GM21717 (cell line): ENCODE measurements around the gene ZNG1E.
"Not testable (repeated sequence)": the region's sequence is repeated elsewhere in the genome, so short reads cannot be mapped to it uniquely, and the experiment has no call there.

ENCODE experiments used
- ATAC-seq: cut with Tn5 transposase; IDR thresholded peaks from one replicate; pipeline ENCODE4 v1.9.1; 2021; ENCODE audit warnings: mild to moderate bottlenecking, moderate library complexity; ENCODE audit not compliant: unreplicated experiment

Gene ZNG1E

DNA sequence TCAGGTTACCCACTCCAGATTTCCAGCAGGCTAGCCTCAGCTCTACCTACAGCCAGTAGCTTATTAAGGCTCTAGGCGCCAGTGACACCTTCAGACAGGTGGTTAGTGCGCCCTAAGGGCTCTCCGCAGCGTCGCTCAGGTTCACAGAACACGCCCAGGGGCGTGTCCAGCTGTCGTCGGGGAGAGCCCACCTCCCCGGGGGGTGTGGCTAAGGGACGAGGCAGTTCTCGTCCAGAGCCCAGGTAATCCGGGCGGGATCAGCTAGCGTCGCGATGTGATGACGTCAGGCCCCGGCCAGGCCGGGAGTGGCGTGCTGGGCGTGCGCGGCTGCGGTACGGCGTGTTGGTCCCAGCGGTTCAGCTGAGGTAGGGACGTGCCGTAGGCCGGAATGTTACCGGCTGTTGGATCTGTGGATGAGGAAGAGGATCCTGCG, at the start of gene ZNG1E:
Gene ZNG1E, plus strand, starts transcription at position 340 of the 433 bp plus-strand sequence. Its CDS starts 49 bp downstream, at position 389.
- not testable (repeated sequence) for ATAC-seq

- not testable (repeated sequence) for ATAC-seq
Observed at GRCh38 chr9:65673579-65673978, 2.1 kb upstream of the ZNG1E start.

GRCh38 chr9:65675018-65675417, 710 bp upstream of the ZNG1E start:
- ATAC-seq: not testable (repeated sequence)

DNA sequence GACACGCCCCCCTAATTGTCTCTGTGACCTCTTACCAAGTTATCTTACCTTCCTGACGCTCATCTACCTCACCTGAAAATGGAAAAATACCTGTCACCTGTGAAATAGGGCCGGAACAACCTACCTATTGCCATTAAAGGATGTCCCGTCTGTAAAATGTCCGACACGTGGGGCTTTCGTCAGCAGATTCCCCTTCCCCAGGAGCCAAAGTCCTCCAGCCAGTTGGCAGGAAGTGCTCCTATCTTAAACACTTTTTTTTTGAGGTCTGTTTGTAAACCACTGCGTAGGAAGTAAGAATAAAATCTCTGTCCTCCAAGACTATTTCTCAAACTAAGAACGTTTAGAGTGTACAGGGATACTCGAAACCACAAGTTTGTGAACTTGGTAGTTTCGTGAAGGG, 661 bp downstream of the ZNG1E start:
- not testable (repeated sequence) for ATAC-seq

GRCh38 chr9:65678533-65678932, 2.8 kb downstream of the ZNG1E start:
- ATAC-seq: not testable (repeated sequence)

- ATAC-seq: not testable (repeated sequence)
Observed at GRCh38 chr9:65703550-65703949, 27.8 kb downstream of the ZNG1E start.

DNA sequence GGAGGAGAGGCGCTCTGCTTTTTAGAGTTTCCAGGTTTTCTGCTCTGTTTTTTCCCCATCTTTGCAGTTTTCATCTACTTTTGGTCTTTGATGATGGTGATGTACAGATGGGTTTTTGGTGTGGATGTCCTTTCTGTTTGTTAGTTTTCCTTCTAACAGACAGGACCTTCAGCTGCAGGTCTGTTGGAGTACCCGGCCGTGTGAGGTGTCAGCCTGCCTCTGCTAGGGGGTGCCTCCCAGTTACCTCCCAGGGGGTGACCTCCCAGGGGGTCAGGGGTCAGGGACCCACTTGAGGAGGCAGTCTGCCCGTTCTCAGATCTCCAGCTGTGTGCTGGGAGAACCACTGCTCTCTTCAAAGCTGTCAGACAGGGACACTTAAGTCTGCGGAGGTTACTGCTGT, 38.7 kb downstream of the ZNG1E start:
- not testable (repeated sequence) for ATAC-seq

DNA sequence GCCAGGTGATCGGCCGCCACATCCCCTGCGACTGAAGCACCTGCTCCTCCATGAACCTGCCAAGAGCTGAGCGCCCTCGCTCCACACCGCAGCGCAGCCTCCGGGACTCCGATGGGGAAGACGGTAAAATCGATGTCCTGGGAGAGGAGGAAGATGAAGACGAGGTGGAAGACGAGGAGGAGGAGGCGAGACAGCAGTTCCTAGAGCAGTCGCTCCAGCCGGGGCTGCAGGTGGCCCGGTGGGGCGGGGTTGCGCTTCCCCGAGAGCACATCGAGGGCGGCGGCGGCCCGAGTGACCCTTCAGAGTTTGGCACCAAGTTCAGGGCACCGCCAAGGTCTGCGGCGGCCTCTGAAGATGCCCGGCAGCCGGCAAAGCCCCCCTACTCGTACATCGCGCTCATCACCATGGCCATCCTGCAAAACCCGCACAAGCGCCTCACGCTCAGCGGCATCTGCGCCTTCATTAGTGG, 61.4 kb downstream of the ZNG1E start, which contains the start of gene FOXD4L4:
Gene FOXD4L4, plus strand, starts transcription at position 51 of the 469 bp plus-strand sequence. Its CDS starts 0 bp downstream, at position 51.
- not testable (repeated sequence) for ATAC-seq

GRCh38 chr9:65738133-65738532, 62.4 kb downstream of the ZNG1E start:
- ATAC-seq: not testable (repeated sequence)
